GM18508 (cell line): ENCODE data around the gene MT2A.

Experiments used
- ATAC-seq: cut with Tn5 transposase; IDR thresholded peaks from one replicate; pipeline ENCODE4 v1.9.1; 2021; ENCODE audit warnings: moderate number of reproducible peaks; ENCODE audit not compliant: insufficient read depth, unreplicated experiment

MT2A gene

DNA sequence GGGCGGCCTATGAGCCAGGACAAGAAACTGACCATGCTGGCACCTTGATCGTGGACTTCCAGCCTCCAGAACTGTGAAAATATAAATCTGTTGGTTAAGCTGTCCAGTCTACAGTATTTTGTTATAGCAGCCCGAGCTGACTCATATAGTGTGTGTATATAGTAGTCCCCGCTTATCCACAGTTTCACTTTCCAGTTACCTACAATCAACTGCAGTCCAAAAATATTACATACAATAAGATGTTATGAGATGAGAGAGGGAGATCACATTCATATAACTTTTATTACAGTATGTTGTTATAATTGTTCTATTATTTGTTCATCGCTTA, 14.1 kb upstream of the MT2A start:
- no peak for ATAC-seq

DNA sequence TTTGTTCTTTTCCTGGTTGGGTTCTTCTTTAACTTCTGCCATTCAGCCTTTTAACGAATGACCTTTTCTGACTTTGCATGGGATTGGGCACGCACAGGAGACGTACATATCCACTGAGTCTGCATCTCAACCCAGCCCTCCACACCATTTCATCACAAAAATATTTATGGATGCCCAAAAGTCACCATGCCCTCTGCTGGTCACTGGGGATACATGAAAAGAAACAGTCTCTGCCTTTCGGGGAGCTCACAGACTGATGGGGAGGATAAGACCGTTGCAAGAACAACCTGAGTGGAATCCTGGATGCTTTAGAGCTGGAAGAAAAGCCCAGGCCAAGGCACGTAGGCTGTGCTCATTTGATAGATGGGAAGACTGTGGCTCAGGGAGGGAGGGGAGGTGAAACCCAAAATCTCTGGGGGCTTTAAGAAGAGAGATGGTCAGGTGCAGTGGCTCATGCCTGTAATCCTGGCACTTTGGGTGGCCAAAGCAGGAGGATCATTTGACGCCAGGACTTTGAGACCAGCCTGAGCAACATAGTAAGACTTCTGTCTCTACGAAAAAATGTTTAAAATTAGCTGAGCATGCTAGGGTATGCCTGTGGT, 7.9 kb upstream of the MT2A start:
- no peak for ATAC-seq

DNA sequence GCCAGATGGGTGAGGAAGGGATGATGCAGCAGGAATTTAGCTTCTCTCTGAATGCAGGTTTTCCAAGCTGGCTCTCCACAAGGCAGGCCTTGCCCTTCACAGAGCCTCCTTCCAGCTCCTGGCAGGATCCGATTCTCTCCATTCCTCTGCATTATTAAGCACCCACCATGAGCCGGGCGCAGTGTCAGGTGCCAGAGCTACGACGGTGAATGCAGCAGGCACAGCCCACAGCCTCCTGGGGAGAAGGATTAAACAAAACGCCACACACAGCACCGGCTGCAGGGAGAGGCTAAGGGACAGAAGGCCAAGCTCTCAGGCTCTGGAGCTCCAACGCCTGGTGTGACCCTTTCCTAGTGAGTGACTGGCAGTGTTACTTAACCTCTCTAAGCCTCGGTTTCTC, 7.1 kb upstream of the MT2A start:
- ATAC-seq = no peak

DNA sequence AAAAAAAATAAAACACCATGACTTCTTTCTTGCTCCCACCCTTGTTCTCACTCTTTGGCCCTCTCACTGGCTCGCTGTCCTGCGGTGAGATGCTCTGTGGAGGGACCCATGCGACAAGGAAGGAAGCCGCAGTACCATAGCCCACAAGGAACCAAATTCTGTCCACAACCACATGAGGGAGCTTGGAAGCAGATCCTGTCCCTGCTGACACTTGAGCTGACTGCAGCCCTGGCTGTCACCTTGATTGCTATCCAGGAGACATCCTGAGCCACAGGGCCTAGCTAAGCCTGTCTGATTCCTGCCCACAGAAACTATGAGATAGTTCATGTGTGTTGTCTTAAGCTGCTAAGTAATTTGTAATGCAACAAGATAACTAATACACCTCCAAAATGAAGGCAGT, 4.8 kb upstream of the MT2A start:
- ATAC-seq = no peak

DNA sequence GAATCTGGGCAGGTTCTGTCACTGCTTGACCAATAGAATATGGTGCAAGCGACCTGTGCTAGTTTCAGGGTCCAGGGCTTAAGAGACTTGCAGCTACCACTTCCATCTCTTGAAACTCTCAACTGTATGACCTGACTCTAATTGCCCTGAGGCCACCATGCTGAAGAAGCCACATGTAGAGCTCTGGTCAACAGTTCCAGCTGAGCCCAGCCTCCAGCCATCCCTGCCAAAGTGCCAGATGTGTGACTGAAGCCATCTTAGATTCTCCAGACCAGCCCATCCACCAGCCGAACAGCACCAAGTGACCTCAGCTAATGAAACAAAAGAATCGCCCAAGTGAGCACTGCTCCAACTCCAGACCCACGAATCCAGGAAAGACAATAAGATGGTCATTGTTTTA, 3.4 kb upstream of the MT2A start:
- no peak for ATAC-seq

DNA sequence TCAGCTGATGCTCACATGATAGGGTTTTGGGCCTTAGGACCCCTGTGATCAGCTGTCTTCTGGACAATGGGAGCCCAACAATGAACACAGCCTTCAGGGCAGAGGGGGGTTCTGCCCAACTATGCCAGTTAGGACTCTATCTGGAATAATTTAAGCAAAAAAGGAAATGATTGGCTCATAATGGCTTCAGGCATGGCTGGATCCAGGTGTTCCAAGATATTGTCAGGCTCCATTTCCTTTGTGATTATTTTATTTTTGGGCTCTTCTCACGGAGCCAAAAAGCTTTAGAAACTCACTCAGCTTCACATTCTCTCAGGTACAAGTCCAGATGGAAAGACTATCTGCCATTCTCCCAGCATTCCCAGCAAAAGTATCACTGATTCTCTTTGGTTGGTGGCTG, 2.9 kb upstream of the MT2A start:
- no peak for ATAC-seq

DNA sequence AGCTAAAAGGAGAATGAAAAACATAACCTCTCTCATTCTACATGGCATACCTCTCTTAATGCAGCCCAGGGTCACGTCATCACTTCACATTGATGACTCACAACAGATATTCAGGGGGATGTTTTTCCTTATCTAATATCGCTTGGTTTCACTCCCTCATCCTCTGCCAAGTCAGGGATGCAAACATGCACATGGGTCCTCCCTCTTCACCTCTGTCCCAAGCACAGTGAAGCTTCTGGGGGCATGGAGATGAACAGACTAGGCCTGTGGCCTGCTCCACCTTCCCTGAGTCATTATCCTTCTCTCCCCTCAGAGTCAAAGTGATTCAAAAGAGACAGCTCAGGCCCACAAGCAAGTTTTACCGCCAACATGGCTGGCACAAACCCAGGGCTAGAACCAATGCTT, 2.3 kb upstream of the MT2A start:
- ATAC-seq = no peak

DNA sequence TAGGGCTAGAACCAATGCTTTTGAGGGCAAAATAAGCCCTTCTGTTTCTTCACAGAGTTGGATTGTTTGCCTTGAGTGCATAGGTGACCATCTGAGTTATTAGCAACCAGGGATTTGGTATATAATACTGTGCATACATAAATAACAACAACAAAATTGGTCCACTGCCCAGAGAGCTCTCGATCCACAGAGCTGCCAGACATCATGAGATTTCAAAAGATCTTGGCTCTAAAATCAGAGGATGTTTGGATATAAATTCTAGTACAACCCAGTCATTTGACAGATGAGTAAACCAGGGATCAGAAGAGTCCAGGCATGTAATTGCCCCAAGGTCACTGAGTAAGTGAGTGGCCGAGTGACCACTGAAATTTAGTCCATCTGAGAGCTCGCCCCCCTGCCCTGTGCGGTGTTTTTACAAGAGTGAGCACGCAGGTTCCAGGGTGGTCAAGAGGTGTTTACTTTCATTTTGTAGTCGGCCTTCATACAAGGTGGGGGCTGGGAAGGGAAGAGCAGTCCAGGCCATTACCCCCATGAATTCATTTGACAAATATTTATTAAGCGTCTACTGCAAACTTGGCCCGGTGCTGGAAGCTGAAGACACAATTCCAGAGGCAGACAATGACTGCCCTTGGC, 1.8 kb upstream of the MT2A start:
- no peak for ATAC-seq

DNA sequence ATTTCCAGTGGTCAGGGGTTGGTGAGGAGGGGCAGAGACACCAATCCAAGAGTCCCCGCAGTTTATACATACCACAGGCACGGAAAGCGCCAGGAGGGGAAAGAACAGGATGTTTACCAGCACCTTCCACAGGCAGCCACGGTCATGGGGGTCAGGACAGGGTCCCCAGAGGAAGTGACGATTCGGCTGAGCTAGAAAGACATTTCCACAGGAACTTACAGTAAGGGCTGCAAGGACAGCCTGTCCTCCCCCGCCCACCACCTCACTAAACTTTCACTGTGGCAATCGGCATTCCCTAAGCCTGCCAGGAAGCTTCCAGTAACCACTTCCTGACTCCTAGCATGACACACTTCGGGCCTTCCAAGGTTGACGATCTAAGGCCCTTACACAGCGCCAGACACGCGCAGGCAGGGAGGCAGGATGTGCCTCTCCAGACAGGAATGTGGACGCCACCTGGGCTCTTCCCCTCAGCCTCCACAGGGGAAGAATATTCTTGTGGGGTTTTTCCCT, 1.2 kb upstream of the MT2A start:
- no peak for ATAC-seq

DNA sequence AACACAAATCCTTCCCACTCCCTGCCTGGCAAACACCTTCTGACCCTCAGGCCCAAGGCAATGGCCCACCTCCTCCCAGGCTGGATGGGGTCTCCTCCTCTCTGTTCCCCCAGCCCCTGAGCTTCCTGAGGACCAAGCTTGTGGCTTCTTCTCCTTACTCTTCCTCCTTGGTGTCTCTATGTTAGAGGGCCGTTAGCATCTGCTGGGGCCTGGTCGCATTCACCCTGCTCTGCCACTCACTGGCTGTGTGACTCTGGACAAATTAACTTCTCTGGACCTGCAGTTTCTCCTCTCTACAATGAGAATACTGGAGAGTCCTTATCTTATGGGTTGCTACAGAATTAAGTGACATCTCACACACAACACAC, 725 bp upstream of the MT2A start:
- no peak for ATAC-seq

DNA sequence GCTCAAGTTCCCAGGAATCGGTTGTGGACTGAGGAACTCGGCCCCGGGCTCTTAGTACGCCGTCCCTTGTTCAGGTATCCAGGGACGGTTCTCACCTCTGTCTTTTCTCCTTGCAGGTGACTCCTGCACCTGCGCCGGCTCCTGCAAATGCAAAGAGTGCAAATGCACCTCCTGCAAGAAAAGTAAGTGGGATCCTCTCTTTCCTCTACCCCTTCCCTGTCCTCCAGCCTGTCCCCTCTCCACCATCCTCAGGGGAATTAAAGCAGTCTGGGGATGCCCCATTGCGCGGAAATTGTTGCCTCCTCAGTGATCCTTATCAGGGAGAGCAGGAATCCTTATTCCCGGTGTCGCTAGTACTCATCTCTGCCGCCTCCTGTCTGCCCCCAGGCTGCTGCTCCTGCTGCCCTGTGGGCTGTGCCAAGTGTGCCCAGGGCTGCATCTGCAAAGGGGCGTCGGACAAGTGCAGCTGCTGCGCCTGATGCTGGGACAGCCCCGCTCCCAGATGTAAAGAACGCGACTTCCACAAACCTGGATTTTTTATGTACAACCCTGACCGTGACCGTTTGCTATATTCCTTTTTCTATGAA, 585 bp downstream of the MT2A start:
- ATAC-seq = no peak

DNA sequence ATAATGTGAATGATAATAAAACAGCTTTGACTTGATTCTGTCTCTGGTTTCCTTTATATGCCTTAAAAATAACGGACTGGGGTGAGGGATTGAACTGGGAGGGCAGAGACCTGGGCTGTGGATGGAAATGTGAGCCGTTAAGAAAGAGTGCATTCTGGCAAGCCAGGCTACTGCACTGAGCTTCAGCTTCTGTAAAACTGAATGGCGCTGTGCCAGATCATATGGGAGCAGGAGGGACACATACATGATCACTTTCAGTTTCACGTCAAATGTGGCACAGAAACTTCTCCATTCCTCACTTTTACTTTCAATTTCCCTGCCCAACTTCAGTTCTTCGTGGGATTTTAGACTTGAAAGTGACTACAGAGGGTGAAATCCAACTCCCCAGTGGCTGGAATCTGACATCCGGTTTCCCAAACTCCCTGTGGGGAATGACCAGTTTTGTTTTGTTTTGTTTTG, 1.1 kb downstream of the MT2A start:
- no peak for ATAC-seq

DNA sequence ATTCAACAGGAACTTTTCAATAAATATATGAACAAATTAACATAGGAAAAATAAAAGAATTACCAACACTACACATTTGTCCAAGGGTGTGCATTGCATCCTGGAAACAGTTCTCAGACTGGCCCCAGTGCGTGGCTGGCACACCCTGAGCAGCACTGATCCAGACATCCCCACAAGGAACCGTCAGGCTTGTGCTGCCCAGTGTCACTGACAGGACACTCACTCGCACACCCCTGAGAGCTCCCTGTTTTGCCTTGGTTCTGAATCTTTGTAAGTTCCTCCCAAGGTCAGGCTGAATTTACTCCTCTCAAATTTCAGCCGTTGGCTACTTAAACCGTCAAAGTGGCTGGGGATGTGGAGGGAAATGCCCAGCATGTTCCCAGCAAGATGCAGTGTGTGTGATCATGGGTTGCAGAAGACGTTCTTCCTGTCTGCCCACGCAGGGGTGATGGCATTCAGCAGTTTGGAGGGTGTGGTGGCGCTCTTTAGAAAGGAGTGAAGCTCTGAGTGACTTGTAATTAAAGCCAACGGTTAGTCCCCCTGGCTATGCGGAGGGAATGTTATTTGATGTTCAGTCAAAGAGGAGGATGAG, 1.7 kb downstream of the MT2A start:
- ATAC-seq = no peak

DNA sequence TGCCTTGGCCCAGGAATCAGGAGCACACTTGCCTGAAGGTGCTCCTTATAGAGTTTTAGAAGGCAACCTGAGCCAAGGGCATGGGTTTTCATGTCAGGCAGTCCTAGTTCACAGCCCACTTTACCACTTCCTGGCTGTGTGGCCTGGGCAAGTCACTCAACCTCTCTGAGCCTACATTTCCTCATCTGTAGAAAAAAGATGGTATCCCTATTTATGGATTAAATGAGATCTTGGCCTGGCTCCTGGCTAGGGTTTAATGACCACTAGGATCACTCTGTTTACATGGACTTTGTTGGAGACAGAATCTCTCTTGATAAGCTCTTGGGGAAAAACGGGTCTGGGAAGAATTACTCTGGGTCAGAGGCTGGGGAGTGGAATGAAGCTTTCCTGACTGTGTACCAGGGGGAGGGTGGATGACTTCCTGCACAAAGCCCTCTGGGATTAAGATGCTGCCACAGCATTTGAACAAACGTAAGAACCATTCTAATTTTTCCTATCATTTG, 2.3 kb downstream of the MT2A start:
- no peak for ATAC-seq

DNA sequence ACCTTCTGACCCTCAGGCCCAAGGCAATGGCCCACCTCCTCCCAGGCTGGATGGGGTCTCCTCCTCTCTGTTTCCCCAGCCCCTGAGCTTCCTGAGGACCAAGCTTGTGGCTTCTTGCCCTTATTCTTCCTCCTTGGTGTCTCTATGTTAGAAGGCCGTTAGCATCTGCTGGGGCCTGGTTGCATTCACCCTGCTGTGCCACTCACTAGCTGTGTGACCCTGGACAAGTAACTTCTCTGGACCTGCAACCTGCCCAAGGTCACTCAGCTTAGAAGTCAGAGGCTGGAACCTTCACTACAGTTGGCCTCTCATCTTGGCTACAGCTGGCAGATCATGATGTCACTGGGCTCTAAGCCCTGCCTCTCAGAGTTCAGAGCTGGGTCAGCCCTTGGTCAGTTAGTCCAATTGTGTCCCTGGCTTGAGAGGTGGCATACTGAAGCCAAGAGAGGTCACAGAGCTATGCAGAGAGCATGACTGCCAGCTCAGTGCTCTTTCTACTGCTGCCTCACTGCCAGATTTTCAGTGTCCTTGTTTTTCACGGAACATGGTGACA, 3.0 kb downstream of the MT2A start:
- ATAC-seq = no peak

DNA sequence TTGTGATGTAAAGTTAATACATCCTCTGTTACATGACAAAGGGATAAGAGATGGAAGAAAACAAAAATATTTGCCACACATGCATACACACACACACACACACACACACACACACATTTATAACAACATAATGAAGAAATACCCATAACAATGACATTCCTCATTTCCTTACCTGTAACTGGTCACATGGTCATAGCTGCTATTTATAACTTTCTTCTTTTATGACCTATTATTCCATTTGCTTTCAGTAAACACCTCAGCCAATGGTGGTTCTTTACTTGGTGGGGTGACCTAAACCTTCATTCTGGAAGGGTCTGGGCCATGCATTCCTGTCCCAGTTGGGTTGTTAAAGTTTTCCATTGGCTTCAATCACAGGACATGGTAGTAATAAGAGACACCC, 5.3 kb downstream of the MT2A start:
- ATAC-seq = no peak

DNA sequence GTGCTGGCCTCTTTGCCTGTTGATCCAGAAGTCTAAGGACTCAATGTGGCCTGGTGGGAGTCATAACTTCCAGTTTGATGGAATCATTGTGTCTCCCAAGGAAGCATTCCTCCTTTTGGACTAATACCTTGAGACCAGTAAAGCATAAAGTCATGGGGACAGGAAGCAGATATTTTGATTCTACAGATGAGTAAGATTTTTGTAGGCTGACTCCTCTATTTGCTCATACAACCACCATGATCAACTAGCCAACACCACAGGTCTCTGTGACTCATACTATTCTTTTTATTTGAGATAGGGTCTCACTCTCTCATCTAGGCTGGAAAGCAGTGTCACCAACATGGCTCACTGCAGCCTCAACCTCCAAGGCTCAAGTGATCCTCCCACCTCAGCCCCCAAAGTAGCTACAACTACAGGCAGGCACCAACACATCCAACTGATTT, 6.2 kb downstream of the MT2A start:
- no peak for ATAC-seq

DNA sequence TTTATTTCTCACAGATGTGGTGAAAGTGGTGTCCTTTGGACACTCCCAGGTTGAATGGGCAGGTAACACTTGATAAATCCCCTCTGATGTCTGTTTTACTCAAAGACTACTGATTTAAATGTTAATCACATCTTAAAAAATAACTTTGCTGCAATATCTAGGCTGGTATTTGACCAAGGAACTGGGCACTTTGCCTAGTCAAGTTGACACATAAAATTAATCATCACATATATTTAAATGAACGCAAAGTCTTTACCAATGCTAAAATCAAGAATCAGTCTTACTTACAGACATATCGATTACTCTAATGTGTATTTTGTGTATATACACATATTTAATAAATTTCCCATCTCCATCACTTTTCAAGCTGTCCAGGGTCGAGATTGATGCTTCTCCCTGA, 7.0 kb downstream of the MT2A start:
- ATAC-seq = no peak

DNA sequence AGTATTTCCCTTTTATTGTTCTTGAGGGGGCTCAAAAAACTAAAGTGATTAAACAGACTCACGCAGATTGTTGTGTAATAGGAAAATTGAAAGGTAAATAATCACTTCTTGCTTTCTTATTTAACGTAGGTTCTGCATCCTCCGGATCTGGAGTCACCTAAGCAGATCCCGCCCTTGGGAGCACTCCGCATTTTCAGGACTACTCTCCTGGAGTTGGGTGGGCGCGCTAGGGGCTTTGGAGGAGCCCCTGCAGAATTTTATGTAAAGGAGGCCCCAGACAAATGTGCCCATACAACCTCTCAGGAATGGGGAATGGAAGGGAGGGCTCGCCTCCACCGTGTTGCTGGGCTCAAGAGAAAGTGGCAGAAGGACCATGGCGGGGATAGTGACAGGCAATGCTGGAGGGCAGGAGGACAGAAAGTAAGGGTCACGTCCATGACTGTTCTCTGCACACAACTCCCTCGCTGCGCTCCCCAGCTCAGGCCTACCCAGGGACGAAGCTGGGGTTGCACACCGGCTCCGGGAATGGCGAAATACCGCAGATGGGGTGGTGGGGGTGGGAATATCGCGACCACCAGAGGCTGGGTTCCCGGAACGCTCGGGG, 8.3 kb downstream of the MT2A start:
- ATAC-seq = no peak

DNA sequence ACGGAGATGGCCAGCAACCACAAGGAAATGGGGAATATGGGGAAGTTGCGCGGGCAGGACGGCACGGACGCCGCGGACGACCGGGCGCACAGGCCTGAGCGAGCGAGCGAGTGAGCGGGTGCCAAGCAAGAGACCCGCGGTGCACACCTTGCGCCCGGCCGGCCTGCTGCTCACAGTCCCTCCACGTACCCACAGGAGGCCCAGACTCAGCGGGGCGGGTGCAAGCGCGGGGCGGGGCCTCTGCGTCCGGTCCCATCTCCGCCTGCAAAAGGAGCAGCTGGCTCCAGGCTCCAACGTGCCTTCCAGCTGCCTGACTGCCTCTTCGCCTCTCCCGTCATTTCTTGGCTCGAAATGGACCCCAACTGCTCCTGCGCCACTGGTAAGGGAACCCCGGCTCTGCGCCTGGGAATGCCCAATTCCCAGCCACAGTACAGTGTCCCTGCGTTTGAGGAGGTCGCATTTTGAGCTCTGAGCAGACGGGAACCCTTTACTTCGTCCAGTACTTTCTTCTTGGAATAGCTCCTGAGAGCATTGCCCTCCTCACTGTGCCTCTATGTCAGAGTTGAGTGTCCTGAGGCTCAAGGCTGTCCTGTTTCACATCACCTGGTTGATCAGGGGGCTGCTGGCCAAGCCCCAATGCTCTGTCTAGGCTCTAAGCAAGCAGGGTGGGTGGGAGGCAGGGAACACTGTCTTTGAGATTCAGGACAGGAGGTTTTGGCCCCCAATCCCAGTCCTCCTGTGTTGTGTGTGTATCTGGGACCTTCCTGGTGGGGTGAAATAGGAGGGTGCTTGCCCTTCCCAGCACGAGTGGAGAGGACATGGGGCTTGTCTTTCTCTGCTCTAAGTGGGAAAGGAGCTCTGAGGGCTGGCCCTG, 9.1 kb downstream of the MT2A start:
- ATAC-seq = no peak
